ENCODE data around the gene SDHAF2. TPM values are rescaled to one million over a fixed set of nuclear protein-coding genes. Genes with fewer than 3 reads are reported as not detected.

SDHAF2 gene
- total RNA-seq, 1 experiment from 2014 or later, result 30.1 TPM

DNA sequence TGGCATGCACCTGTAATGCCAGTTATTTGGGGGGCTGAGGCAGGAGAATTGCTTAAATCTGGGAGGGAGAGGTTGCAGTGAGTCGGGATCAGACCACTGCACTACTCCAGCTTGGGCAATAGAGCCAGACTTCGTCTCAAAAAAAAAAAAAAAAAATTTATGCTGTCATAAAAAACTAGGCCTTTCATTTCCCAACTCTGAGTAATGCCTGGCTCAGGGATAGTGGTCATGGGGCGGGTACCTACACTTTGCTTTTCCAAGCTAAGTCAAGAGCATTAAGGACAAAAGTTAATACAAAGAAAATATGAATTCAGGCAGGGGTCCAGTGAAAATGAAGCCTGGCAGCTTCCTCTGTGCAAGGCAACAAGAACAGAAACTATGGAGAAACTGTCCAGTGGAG, 16.4 kb upstream of the SDHAF2 start:
- Mint-ChIP-seq H3K36me3 (ENCODE audit: insufficient read depth, unreplicated experiment) (peaks cover 99% of the 10 kb centered on the region), H3K27ac (ENCODE audit: low read depth, unreplicated experiment) (no peak overlapping the region), H3K27me3 (ENCODE audit: insufficient read depth, unreplicated experiment) (no peaks in the 10 kb centered on the region), H3K4me1 (ENCODE audit: insufficient read depth, unreplicated experiment) (peaks cover 9% of the 10 kb centered on the region), H3K4me3 (ENCODE audit: unreplicated experiment) (no peak overlapping the region), H3K9me3 (ENCODE audit: unreplicated experiment) (no peaks in the 10 kb centered on the region)
- ChIA-PET POLR2A (interaction anchor here (0.6 to 1.1 kb wide), 3 partner anchors 13 to 116 kb away, joined by 3 read pairs; no protein-coding TSS in a partner anchor), CTCF (interaction anchor here (0.6 to 1.0 kb wide), 5 partner anchors 32 to 234 kb away, joined by 3 read pairs; no protein-coding TSS in a partner anchor)
- BruUV-seq (replicated peaks), result no TSS peak
- DNase-seq (ENCODE audit: unreplicated experiment), result no peak
- TF ChIP-seq, protein P1, sequence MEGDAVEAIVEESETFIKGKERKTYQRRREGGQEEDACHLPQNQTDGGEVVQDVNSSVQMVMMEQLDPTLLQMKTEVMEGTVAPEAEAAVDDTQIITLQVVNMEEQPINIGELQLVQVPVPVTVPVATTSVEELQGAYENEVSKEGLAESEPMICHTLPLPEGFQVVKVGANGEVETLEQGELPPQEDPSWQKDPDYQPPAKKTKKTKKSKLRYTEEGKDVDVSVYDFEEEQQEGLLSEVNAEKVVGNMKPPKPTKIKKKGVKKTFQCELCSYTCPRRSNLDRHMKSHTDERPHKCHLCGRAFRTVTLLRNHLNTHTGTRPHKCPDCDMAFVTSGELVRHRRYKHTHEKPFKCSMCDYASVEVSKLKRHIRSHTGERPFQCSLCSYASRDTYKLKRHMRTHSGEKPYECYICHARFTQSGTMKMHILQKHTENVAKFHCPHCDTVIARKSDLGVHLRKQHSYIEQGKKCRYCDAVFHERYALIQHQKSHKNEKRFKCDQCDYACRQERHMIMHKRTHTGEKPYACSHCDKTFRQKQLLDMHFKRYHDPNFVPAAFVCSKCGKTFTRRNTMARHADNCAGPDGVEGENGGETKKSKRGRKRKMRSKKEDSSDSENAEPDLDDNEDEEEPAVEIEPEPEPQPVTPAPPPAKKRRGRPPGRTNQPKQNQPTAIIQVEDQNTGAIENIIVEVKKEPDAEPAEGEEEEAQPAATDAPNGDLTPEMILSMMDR (IDR thresholded peaks at IDR 0.05; ENCODE audit: unreplicated experiment), result no peak
- intact Hi-C loops (cut with micrococcal nuclease), result no loop called here

DNA sequence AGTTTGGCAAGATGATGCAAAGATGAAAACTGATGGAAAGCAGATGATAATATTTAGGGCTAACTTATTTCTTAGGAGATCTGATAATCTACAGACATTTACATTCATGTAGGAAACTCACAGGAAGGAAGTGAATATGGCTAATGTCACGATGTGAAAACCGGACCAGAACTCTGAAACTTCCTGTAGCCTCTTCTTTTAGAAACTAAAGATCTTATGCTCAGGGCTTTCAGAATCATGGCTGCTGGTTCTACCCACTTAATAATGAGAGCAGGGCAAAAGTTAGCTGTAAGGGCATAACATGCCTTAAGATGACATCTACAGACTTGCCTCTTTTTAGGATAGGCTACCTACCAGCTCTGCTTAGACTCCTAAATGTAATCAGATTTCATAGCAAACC, 15.4 kb upstream of the SDHAF2 start:
- CTCF ChIA-PET, result no interaction called here
- BruUV-seq (replicated peaks), result no TSS peak

DNA sequence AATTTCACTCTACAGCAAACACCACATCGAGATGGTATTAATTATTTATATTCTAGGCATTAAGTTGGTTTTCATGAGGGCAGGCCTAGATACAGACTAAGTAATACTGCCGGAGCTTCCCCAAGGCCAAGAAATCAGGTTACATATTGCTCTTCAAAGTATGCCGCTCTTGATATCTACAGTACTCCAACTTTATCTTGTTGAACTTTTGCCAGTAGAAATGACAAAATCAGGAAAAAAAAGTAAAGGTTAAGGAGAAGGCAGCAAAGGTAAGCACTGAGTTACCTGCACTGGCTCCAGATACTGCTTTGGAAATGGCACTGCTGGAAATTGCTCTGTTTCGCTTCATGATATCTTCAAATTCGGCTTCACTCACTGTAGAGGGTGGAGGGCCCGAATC, 14.5 kb upstream of the SDHAF2 start:
- H3K9me3 Mint-ChIP-seq (ENCODE audit: unreplicated experiment), result no peaks in the 10 kb centered on the region
- intact Hi-C loops (cut with micrococcal nuclease), result no loop called here
- peaks cover 9% of the 10 kb centered on the region for H3K4me1 Mint-ChIP-seq (ENCODE audit: insufficient read depth, unreplicated experiment)
- peaks cover 99% of the 10 kb centered on the region for H3K36me3 Mint-ChIP-seq (ENCODE audit: insufficient read depth, unreplicated experiment)
- H3K4me3 Mint-ChIP-seq (ENCODE audit: unreplicated experiment), result no peak overlapping the region
- H3K27ac Mint-ChIP-seq (ENCODE audit: low read depth, unreplicated experiment), result no peak overlapping the region
- BruUV-seq (replicated peaks), result no TSS peak
- no peak for DNase-seq (ENCODE audit: unreplicated experiment)
- ChIA-PET POLR2A (interaction anchor here (0.7 kb wide), 1 partner anchor 1426 kb away, joined by 3 read pairs; no protein-coding TSS in a partner anchor), CTCF (interaction anchor here (0.6 kb wide), 1 partner anchor 30 kb away, joined by 6 read pairs; no protein-coding TSS in a partner anchor)
- TF ChIP-seq, protein P1 (IDR thresholded peaks at IDR 0.05; ENCODE audit: unreplicated experiment), result no peak
- H3K27me3 Mint-ChIP-seq (ENCODE audit: insufficient read depth, unreplicated experiment), result no peaks in the 10 kb centered on the region

More for the DNA sequence above, 15.4 kb upstream of the SDHAF2 start:
- intact Hi-C loops (cut with micrococcal nuclease), result no loop called here
- no peaks in the 10 kb centered on the region for H3K9me3 Mint-ChIP-seq (ENCODE audit: unreplicated experiment)
- no peak overlapping the region for H3K27ac Mint-ChIP-seq (ENCODE audit: low read depth, unreplicated experiment)
- peaks cover 99% of the 10 kb centered on the region for H3K36me3 Mint-ChIP-seq (ENCODE audit: insufficient read depth, unreplicated experiment)
- H3K27me3 Mint-ChIP-seq (ENCODE audit: insufficient read depth, unreplicated experiment), result no peaks in the 10 kb centered on the region
- H3K4me3 Mint-ChIP-seq (ENCODE audit: unreplicated experiment), result no peak overlapping the region
- no peak for DNase-seq (ENCODE audit: unreplicated experiment)
- POLR2A ChIA-PET, result interaction anchor here (0.6 to 1.1 kb wide), 2 partner anchors 19 to 77 kb away, joined by 3 read pairs; no protein-coding TSS in a partner anchor
- H3K4me1 Mint-ChIP-seq (ENCODE audit: insufficient read depth, unreplicated experiment), result peaks cover 9% of the 10 kb centered on the region
- TF ChIP-seq, protein P1 (IDR thresholded peaks at IDR 0.05; ENCODE audit: unreplicated experiment), result no peak

DNA sequence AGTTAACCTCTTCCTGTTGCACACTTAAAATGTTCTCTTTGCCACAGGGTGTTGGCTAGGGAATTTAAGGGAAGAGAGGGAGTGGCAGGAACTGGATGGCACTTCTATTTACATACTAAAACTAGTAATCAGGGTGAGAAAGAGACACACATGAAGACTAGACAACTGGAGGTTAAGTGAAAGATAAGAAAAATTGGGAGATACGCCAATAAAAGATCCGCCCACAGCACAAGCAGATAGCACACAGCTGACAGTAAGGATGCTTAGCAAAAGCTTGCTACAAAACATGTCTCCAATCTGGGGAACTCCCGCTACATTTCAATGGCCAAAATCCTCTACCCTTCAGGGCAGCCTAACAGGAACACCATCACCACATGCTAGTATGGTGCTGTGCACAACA, 13.0 kb upstream of the SDHAF2 start:
- H3K9me3 Mint-ChIP-seq (ENCODE audit: unreplicated experiment), result no peaks in the 10 kb centered on the region
- no peaks in the 10 kb centered on the region for H3K27me3 Mint-ChIP-seq (ENCODE audit: insufficient read depth, unreplicated experiment)
- POLR2A ChIA-PET, result interaction anchor here (1.4 to 1.5 kb wide), 2 partner anchors 13 to 55 kb away, joined by 4 read pairs; partner anchors contain the start of genes CPSF7, CYB561A3, SDHAF2 and TMEM138
- CTCF ChIA-PET, result interaction anchor here (1.2 kb wide), 1 partner anchor 81 kb away, joined by 3 read pairs; no protein-coding TSS in a partner anchor
- H3K4me3 Mint-ChIP-seq (ENCODE audit: unreplicated experiment), result no peak overlapping the region
- peaks cover 99% of the 10 kb centered on the region for H3K36me3 Mint-ChIP-seq (ENCODE audit: insufficient read depth, unreplicated experiment)
- no peak overlapping the region for H3K27ac Mint-ChIP-seq (ENCODE audit: low read depth, unreplicated experiment)
- no TSS peak for BruUV-seq (replicated peaks)
- intact Hi-C loops (cut with micrococcal nuclease), result no loop called here
- no peak for DNase-seq (ENCODE audit: unreplicated experiment)
- TF ChIP-seq, protein P1 (IDR thresholded peaks at IDR 0.05; ENCODE audit: unreplicated experiment), result no peak
- peaks cover 9% of the 10 kb centered on the region for H3K4me1 Mint-ChIP-seq (ENCODE audit: insufficient read depth, unreplicated experiment)
